Trophoblast cell (in vitro differentiated cells and primary cell): ENCODE results near the gene IMMT.

Experiments used
- DNase-seq, 2 donors: peaks; one replicate each; pipeline ENCODE4 v3.0.0-alpha.2; 2016
- H2AFZ ChIP-seq: 2 replicates; pipeline ENCODE4 v1.6.1; 2013; ENCODE audit warnings: low read length, moderate library complexity, mild to moderate bottlenecking; ENCODE audit not compliant: insufficient read depth, poor library complexity
- H2AK5ac ChIP-seq: 2 replicates; pipeline ENCODE4 v1.6.1; 2013; ENCODE audit warnings: mild to moderate bottlenecking, low read length
- H2BK120ac ChIP-seq: 2 replicates; pipeline ENCODE4 v1.6.1; 2013; ENCODE audit warnings: low read length, mild to moderate bottlenecking, moderate library complexity; ENCODE audit not compliant: insufficient read depth, poor library complexity
- H2BK12ac ChIP-seq: 2 replicates; pipeline ENCODE4 v1.6.1; 2013; ENCODE audit warnings: mild to moderate bottlenecking, low read length, moderate library complexity
- H2BK5ac ChIP-seq: 2 replicates; pipeline ENCODE4 v1.6.1; 2013; ENCODE audit warnings: low read length, low read depth, moderate library complexity, mild to moderate bottlenecking; ENCODE audit not compliant: poor library complexity
- H3K14ac ChIP-seq: 2 replicates; pipeline ENCODE4 v1.6.1; 2013; ENCODE audit warnings: mild to moderate bottlenecking, low read length
- H3K18ac ChIP-seq: 2 replicates; pipeline ENCODE4 v1.6.1; 2013; ENCODE audit warnings: mild to moderate bottlenecking, low read length
- H3K23ac ChIP-seq: 2 replicates; pipeline ENCODE4 v1.6.1; 2013; ENCODE audit warnings: low read length
- H3K27ac ChIP-seq: 2 replicates; pipeline ENCODE4 v1.5.1; 2013; ENCODE audit warnings: low read depth, mild to moderate bottlenecking, inconsistent platforms, low read length, moderate library complexity
- H3K27me3 ChIP-seq: 2 replicates; pipeline ENCODE4 v1.6.1; 2013; ENCODE audit warnings: inconsistent platforms, mild to moderate bottlenecking, low read length, moderate library complexity; ENCODE audit not compliant: insufficient read depth
- H3K36me3 ChIP-seq, 2 experiments: 1 replicate in 1 of 2; 2 replicates in 1 of 2; pipeline ENCODE4 v1.6.1; 2013; ENCODE audit warnings: low read length in 2 of 2, mild to moderate bottlenecking in 2 of 2, moderate library complexity in 1 of 2; ENCODE audit not compliant: insufficient read depth in 2 of 2, control insufficient read depth in 1 of 2
- H3K4ac ChIP-seq: 2 replicates; pipeline ENCODE4 v1.6.1; 2013; ENCODE audit warnings: low read depth, mild to moderate bottlenecking, low read length, moderate library complexity
- H3K4me1 ChIP-seq, 2 experiments: 1 replicate in 1 of 2; 2 replicates in 1 of 2; pipeline ENCODE4 v1.6.1; 2013; ENCODE audit warnings: low read length in 2 of 2, mild to moderate bottlenecking in 2 of 2, moderate library complexity in 1 of 2; ENCODE audit not compliant: insufficient read depth in 2 of 2, control insufficient read depth in 1 of 2
- H3K4me2 ChIP-seq: 2 replicates; pipeline ENCODE4 v1.6.1; 2013; ENCODE audit warnings: inconsistent platforms, mild to moderate bottlenecking, low read length, moderate library complexity
- H3K4me3 ChIP-seq: 2 replicates; pipeline ENCODE4 v1.5.1; 2013; ENCODE audit warnings: mild to moderate bottlenecking, low read depth, low read length, inconsistent platforms
- H3K79me1 ChIP-seq: one replicate; pipeline ENCODE4 v1.6.1; 2013; ENCODE audit warnings: low read length
- H3K79me2 ChIP-seq: 2 replicates; pipeline ENCODE4 v1.6.1; 2013; ENCODE audit warnings: low read length, mild to moderate bottlenecking; ENCODE audit not compliant: control insufficient read depth, insufficient read depth, poor library complexity
- H3K9ac ChIP-seq: 2 replicates; pipeline ENCODE4 v1.6.1; 2013; ENCODE audit warnings: mild to moderate bottlenecking, low read length
- H3K9me3 ChIP-seq: 2 replicates; pipeline ENCODE4 v1.6.1; 2013; ENCODE audit warnings: low read depth, mild to moderate bottlenecking, control low read depth, inconsistent platforms, low read length; ENCODE audit not compliant: insufficient read depth
- H4K12ac ChIP-seq: 2 replicates; pipeline ENCODE4 v1.6.1; 2013; ENCODE audit warnings: low read depth, mild to moderate bottlenecking, low read length, moderate library complexity
- H4K8ac ChIP-seq: 2 replicates; pipeline ENCODE4 v1.6.1; 2013; ENCODE audit warnings: low read depth, mild to moderate bottlenecking, low read length, moderate library complexity
- H4K91ac ChIP-seq: one replicate; pipeline ENCODE4 v1.6.1; 2013; ENCODE audit warnings: low read depth, mild to moderate bottlenecking, low read length, moderate library complexity
- WGBS: extraction: QIAGEN DNeasy Blood & Tissue Kit; methylation state at CpG from one replicate; pipeline ENCODE4 v1.1.7; 2013; ENCODE audit warnings: missing lambda C conversion rate; ENCODE audit not compliant: insufficient read length, insufficient coverage; ENCODE audit errors: extremely low coverage; 5-methylcytosine and 5-hydroxymethylcytosine counted together

Gene IMMT

DNA sequence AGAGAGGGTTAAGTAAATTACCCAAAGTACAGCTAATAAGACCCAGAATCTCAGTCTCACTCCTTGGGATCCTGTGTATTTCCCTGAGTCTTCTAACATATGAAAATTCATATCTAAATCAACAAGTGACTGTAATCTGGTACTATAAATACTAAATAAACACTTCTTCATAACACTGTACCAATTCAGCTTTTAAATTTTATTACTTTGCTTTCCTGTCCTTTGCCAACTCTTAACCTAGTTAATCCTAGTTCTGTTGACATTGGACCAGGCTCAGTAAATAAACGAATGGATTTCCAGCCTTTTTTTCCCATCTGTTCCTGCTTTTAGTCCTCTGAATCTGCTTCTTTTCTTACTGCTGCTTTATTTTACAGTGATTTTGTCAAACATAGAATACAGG is 17.8 kb upstream of the IMMT start:
- no peak overlapping the region for H3K23ac ChIP-seq
- no CpG with 5 or more reads among the region's 1 CpG for WGBS
- peaks cover 13 to 21% of the 10 kb centered on the region in 2 experiments for H3K36me3 ChIP-seq
- no peak overlapping the region for H2AK5ac ChIP-seq
- H3K14ac ChIP-seq = no peak overlapping the region
- no peak overlapping the region for H2BK12ac ChIP-seq
- H4K8ac ChIP-seq = no peak overlapping the region
- H3K79me1 ChIP-seq = no peaks in the 10 kb centered on the region
- no peak overlapping the region for H3K4me3 ChIP-seq
- no peak overlapping the region for H3K9ac ChIP-seq
- H3K79me2 ChIP-seq = no peaks in the 10 kb centered on the region
- no peak overlapping the region for H4K12ac ChIP-seq
- H3K9me3 ChIP-seq = peaks cover 1% of the 10 kb centered on the region
- no peak overlapping the region for H2AFZ ChIP-seq
- no peak overlapping the region for H4K91ac ChIP-seq
- no peak overlapping the region for H3K4ac ChIP-seq
- H3K4me2 ChIP-seq = no peak overlapping the region
- H3K27me3 ChIP-seq = no peaks in the 10 kb centered on the region
- H3K18ac ChIP-seq = no peak overlapping the region
- H3K4me1 ChIP-seq = no peaks in the 10 kb centered on the region
- DNase-seq = no peak
- no peak overlapping the region for H3K27ac ChIP-seq
- no peak overlapping the region for H2BK5ac ChIP-seq
- H2BK120ac ChIP-seq = no peak overlapping the region

DNA sequence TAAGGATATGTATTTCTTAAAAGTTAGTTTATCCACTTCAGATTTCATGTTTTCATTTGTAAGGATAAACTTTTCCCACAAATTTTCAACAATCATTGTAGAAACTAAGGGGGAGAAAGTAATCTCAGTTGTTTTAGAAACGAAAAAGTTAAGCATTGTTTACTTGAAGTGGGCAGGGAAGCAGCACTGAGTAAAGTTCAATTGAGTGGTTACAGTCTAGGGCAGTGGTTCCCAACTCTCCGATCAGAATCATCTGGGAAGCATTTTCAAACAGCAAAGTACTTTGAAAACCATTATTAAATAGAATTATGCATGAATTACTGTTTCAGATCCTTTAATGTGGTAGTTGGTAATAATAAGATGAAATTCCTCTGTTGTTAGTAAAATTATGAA is 16.5 kb upstream of the IMMT start:
- no CpG with 5 or more reads among the region's 2 CpGs for WGBS
- Histone ChIP-seq H2BK12ac (no peak overlapping the region), H2BK120ac (no peak overlapping the region), H2AFZ (no peak overlapping the region), H2AK5ac (no peak overlapping the region), H4K91ac (no peak overlapping the region), H3K79me2 (no peaks in the 10 kb centered on the region), H3K4me1 (no peaks in the 10 kb centered on the region), H3K36me3 (peaks cover 20 to 28% of the 10 kb centered on the region in 2 experiments), H3K14ac (no peak overlapping the region), H3K27ac (no peak overlapping the region), H2BK5ac (no peak overlapping the region), H3K4me3 (no peak overlapping the region), H3K27me3 (no peaks in the 10 kb centered on the region), H3K9me3 (no peaks in the 10 kb centered on the region), H3K4ac (no peak overlapping the region), H4K8ac (no peak overlapping the region), H4K12ac (no peak overlapping the region), H3K4me2 (no peak overlapping the region), H3K79me1 (no peaks in the 10 kb centered on the region), H3K18ac (no peak overlapping the region), H3K23ac (no peak overlapping the region), H3K9ac (no peak overlapping the region)
- DNase-seq = no peak

DNA sequence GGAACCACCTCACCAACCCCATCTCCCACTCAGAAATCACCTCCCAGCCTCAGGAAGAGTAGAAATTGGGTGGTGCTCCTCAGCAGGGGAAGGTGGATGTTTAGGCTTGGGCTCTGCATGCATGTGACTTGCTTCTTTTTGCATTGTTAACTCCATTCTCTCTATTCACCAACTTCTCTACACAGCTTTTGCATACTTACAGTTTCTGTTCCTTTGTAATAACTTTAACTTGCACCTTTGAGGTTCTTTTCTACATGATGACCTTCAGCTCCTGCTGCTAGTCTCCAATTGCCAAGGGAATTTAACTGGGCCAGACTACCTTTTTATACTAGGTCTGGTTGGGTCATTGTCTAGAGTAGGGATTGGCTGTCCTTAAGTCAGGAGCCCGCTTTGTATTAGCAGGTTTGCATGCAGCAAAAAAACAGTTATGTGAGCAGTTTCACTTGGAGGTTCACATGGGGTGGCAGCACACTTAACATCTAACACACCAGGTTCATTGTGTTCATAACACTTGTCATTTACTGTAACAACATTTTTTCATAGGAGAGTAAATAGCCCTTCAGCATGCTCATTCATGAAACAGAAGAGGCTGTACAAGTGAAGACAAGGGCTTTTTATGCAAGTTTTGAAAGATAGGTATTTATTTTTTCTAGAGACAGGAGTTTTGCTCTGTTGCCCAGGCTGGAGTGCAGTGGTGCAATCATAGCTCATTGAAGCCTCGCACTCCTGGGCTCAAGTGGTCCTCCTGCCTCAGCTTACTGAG is 16.0 kb upstream of the IMMT start:
- no peaks in the 10 kb centered on the region for H3K4me1 ChIP-seq
- H3K79me1 ChIP-seq = no peaks in the 10 kb centered on the region
- H3K27ac ChIP-seq = no peak overlapping the region
- H3K4ac ChIP-seq = no peak overlapping the region
- no peaks in the 10 kb centered on the region for H3K27me3 ChIP-seq
- H3K23ac ChIP-seq = no peak overlapping the region
- no peak overlapping the region for H3K4me3 ChIP-seq
- no peak overlapping the region for H3K18ac ChIP-seq
- no peak overlapping the region for H3K4me2 ChIP-seq
- DNase-seq = no peak
- no peak overlapping the region for H2BK12ac ChIP-seq
- no CpG with 5 or more reads among the region's 2 CpGs for WGBS
- H2AFZ ChIP-seq = no peak overlapping the region
- no peak overlapping the region for H4K12ac ChIP-seq
- no peak overlapping the region for H2BK5ac ChIP-seq
- H4K8ac ChIP-seq = no peak overlapping the region
- H3K9ac ChIP-seq = no peak overlapping the region
- H3K79me2 ChIP-seq = no peaks in the 10 kb centered on the region
- no peak overlapping the region for H2BK120ac ChIP-seq
- peaks cover 20 to 33% of the 10 kb centered on the region in 2 experiments for H3K36me3 ChIP-seq
- H3K14ac ChIP-seq = no peak overlapping the region
- no peak overlapping the region for H2AK5ac ChIP-seq
- H3K9me3 ChIP-seq = no peaks in the 10 kb centered on the region
- no peak overlapping the region for H4K91ac ChIP-seq

DNA sequence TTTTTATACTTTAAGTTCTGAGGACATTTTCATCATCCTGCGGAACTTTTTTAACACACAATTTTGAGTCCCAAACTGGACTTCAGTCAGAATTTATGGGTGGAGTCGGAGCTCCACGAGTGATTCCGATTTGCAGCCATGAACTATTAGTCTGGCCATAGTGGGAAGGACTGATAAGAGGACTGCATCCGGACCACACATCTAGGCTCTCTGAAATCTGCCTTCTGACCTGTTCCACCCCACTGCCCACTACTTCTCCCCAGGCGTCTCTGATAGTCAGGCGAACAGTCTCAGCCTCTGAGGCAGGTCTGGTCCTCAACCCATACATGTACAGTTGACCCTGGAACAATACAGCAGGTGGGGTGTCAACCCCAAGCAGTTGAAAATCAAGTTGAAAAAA is 9.2 kb upstream of the IMMT start:
- DNase-seq = no peak
- WGBS = no CpG with 5 or more reads among the region's 7 CpGs
- no peak overlapping the region for H3K9ac ChIP-seq
- H3K4me3 ChIP-seq = no peak overlapping the region
- peaks cover 10 to 17% of the 10 kb centered on the region in 2 experiments for H3K36me3 ChIP-seq
- no peak overlapping the region for H3K18ac ChIP-seq
- no peak overlapping the region for H3K27ac ChIP-seq
- no peak overlapping the region for H4K12ac ChIP-seq
- H2AK5ac ChIP-seq = no peak overlapping the region
- no peak overlapping the region for H2BK12ac ChIP-seq
- no peaks in the 10 kb centered on the region for H3K27me3 ChIP-seq
- H3K79me1 ChIP-seq = peaks cover 1% of the 10 kb centered on the region
- no peak overlapping the region for H2BK120ac ChIP-seq
- H2BK5ac ChIP-seq = no peak overlapping the region
- H4K8ac ChIP-seq = no peak overlapping the region
- no peaks in the 10 kb centered on the region for H3K4me1 ChIP-seq
- no peak overlapping the region for H3K14ac ChIP-seq
- H3K9me3 ChIP-seq = no peaks in the 10 kb centered on the region
- H3K23ac ChIP-seq = no peak overlapping the region
- no peak overlapping the region for H3K4ac ChIP-seq
- H3K4me2 ChIP-seq = no peak overlapping the region
- H2AFZ ChIP-seq = no peak overlapping the region
- H4K91ac ChIP-seq = no peak overlapping the region
- H3K79me2 ChIP-seq = peaks cover 2% of the 10 kb centered on the region
